ENCODE measurements around the gene PACSIN3.
A peak's percentile ranks its signal among the peaks of the same experiment; 100 is the strongest.

Gene PACSIN3

GRCh38 chr11:47175746-47176327 is 10.4 kb downstream of the PACSIN3 start:
- no peak for DNase-seq

DNA sequence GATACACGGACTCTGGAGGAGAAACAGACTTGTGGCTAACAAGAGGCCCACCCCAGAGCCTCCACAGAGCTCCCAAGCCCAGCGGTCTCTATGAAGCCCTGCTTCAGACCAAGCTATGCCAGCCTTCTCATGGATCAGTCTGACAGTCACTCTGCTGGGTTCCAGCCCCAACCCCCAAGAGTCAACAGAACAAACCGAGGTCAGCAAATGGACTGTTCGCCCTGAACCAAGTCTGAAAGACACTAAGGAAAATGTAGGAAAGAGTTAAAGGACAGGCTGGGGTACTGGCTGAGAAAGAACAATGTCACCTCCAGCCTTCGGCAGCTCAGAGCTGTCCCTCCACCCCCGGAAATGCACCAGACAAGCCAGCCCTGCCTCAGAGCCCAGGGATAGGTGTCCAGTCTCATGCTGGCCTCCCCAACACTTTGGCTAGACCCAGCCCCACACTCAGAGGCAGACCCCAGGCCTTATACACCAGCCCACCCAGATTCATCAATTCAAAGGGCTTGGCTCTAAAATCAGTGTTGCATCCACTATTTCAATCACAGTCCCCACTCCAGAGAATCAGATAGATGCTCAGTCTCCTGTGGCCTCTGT is 13.4 kb downstream of the PACSIN3 start:
- no peak for DNase-seq

GRCh38 chr11:47171856-47172255 is 14.4 kb downstream of the PACSIN3 start:
- DNase-seq: no peak

DNA sequence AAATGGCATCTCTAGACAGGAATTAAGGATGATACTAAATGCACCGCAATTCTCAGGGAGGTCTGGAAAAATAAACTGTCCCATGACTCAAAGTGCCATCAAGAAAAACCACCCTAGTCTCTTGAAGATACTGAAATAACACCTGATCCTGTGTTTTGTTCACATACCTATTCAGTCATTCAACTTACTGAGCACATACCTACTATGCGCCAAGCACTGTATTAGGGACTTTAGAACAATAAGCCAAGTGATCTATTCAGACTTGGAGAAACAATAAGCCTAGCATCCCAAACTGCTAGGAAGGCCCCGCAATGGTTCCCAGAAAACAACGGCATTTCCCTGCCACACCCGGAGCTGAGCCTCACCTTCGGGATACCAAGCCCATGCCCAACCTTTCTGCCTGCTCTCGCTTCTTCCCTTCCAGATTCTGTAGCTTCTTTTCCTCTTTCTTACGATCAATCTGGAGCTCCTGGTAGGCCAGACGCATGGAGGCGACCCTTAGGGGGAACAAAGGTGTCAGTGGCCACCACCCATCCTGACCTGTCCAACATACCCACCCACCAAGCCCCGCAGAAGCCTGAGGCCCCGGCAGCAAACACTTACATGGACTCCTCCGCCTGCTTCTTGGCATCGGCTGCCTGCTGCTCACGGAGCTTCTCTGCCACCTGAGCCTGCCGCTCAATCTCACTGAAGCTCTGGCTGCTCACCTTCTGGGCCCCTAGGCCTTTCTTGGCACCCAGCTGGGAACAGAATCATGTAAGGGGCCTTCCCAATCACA is 15.0 kb downstream of the PACSIN3 start:
- no peak for DNase-seq

- DNase-seq: no peak
These were observed 19.9 kb downstream of the PACSIN3 start for GRCh38 chr11:47166368-47166767.

GRCh38 chr11:47165253-47165840 is 20.9 kb downstream of the PACSIN3 start:
- DNase-seq: no peak

DNA sequence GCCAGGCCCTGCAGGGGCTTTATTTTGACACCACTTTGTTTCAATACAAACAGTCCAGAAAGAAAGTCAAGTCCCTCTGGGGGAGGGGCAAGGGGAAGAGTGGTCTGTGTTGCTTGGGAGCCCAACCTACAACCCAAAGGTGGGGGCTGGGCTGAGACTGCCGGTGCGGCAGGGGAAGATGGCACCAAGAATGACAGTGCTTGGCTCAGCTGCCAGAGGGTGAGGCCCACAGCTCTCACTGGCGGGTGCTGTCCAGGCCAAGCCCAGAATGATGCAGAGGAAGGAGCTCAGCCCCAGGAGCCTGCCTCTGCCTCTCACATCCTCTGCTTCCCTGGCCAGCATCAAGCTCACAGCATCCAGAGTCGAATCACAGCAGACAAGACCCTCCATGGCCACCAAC is 21.9 kb downstream of the PACSIN3 start:
- no peak for DNase-seq

DNA sequence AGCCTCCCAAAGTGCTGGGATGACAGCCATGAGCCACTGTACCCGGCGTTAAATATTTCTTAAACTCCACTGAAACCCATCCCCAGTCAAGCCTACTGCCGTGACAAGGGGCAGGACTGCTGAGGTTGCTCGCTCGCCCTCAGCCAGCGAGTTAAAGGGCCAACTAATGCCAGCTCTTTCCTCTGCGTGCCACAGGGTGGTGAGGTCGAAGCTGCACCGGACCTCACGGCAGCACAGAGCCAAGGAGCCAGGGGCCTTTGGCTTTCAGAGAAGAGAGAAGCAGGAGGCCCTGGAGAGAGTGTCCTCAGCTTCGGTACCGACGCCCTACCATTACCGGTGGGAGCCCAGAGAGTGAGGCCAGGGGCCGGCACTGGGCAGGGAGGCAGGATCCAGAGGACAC is 22.3 kb downstream of the PACSIN3 start:
- DNase-seq: no peak

DNA sequence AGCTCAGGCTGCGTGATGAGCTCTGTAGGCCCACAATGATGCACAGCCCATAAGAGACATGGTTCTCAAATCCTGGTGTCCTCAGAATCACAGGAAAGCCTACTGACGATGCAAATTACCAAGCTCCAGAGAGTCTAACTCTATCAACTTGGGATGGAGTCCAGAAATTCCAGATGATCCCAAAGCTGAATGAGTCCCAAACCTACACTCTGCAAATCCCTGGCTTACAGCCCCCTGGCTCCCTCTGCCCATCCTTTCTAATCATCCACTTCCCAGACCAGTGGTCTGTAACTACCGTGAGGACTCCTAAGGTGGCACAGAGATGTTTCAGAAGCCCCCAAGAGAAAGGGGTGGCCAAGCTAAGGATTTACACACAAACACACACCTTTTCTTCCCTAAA is 23.0 kb downstream of the PACSIN3 start:
- DNase-seq: no peak

DNA sequence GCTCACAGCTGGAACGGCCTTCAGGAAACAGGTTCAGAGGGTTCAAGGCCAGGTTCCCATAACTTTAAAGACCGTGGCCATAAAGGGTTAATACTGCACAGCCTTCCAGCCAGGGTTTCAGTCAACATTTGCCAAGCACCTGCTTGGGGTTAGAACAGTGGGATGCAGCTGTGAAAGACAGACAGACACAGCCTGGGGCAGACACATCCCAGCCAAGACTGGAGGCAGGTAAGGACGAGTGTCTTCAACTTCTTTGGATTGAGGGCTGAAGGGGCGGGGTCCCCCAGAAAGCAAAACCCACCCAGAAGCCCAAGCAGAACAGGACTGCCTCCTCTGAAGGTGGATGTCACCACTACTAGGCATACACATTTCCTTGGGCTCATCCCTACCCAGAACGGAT is 23.8 kb downstream of the PACSIN3 start:
- no peak for DNase-seq

DNA sequence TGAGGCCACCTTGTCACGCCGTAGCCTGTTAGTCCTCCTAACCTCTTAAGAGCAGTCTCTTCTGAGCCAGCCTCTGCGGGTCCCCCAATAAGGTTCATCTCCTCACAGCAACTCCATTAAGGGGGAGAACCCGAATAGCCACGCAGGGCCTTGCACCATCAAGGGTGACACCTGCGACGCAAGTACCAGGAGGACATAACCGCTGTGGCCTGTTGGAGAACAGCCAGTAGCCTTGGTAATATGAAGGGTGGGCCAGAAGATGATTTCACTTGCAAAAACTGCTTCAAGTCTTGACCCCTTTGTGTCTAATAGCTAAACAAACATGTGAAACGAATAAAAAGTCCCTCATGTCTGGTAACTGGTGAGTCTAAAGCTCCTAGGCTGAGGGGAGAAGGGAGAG is 24.3 kb downstream of the PACSIN3 start:
- DNase-seq: no peak

GRCh38 chr11:47161134-47161854 is 24.9 kb downstream of the PACSIN3 start:
- no peak for DNase-seq

DNA sequence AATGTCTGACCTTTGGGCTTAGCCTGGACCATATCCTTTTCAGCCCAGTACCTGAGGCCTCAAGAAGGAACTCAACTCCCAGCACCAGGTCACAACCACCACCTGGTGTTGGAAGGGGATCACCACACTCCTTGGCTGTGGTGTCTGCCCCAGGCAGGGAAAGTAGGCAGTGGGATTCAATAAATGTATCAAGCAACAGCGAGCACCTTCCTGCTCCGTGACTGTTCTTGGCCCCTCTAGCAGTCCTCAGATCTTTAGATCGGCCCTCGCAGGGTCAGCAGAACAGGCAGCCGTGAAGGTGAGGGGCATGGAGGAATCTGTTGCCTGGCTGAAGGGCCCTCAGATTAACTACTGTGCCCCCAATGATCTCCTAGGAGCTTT is 25.5 kb downstream of the PACSIN3 start:
- no peak for DNase-seq

GRCh38 chr11:47158242-47158641 is 28.0 kb downstream of the PACSIN3 start:
- no peak for DNase-seq

DNA sequence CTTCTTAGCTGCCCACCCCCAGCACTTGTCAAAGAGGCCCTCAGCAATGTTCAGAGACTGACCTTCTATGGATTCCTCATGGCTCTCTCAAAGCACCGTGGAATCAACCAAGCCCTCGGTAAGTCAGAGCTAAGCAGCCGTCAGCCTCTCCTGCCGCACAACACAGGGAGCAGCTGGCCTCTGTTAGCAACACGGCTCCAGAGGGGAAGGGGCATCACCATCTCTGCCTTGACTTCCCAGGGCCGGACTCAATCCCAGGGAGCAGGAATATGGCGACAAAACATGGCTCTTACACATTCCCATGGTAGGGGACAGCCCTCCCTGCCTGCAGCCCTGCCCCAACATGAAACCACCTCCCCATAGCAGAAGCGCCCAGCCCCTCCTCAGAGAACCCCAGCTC is 28.4 kb downstream of the PACSIN3 start:
- no peak for DNase-seq

GRCh38 chr11:47156951-47157350 is 29.3 kb downstream of the PACSIN3 start:
- no peak for DNase-seq

- no peak for DNase-seq
These were observed 29.9 kb downstream of the PACSIN3 start for GRCh38 chr11:47156333-47156732.

DNA sequence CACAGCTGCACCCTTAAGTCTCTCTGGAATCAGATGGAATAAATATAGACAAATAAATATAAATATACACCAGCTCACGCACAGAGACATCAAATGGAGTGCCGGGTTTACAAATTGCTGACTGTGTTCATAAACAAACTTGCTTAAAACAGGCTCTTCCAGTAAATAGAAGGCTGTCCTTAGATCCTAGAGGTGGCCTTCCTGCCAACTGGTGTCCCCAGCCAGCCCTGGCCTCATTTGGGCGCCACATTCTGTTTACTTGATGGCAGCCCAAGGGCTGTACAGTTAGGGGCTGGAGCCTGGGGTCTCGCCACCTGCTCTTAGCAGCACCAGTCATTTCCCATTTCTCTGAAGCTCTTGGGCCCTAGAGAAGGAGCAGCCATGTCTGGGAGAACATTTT is 30.4 kb downstream of the PACSIN3 start:
- no peak for DNase-seq

GRCh38 chr11:47154616-47155570 is 31.3 kb downstream of the PACSIN3 start:
- DNase-seq: no peak

- DNase-seq: peak; percentile 28
These were observed 33.0 kb downstream of the PACSIN3 start for GRCh38 chr11:47152953-47153950.
